Peyer's patch (tissue), 4 donors: ENCODE results near the gene SMTNL2. TPM values are rescaled to one million over a fixed set of nuclear protein-coding genes. Genes with fewer than 3 reads are reported as not detected.
A peak's percentile ranks its signal among the peaks of the same experiment; 100 is the strongest.

Experiments used
- DNase-seq, 3 donors: peaks; one replicate each; pipeline ENCODE4 v3.0.0-alpha.2; 2017 to 2019
- H3K27ac ChIP-seq, 4 donors: fragments of 200-600 bp; sonication (generic); one replicate each; pipeline ENCODE4 v1.5.1; 2016 to 2019
- H3K27me3 ChIP-seq, 2 donors: fragments of 200-600 bp; sonication (generic); one replicate each; pipeline ENCODE4 v1.5.1; 2019
- H3K36me3 ChIP-seq, 3 donors: fragments of 200-600 bp; sonication (generic); one replicate each; pipeline ENCODE4 v1.5.1; 2016 to 2019
- H3K4me1 ChIP-seq, 4 donors: fragments of 200-600 bp; sonication (generic); one replicate each; pipeline ENCODE4 v1.5.1; 2016 to 2019
- H3K4me3 ChIP-seq, 4 donors: fragments of 200-600 bp; sonication (generic); 1 replicate in 3 of 4; 2 replicates in 1 of 4; pipeline ENCODE4 v1.5.1; 2016 to 2019; ENCODE audit warnings: mild to moderate bottlenecking in 1 of 4
- H3K9me3 ChIP-seq, 4 donors: fragments of 200-600 bp; sonication (generic); one replicate each; pipeline ENCODE4 v1.5.1; 2016 to 2019; ENCODE audit warnings: mild to moderate bottlenecking in 1 of 4
- CTCF ChIP-seq, 6 experiments: fragments of 450-650 bp in 4 of 6; fragments of 200-600 bp in 2 of 6; sonication (generic) in 1 of 6; IDR thresholded peaks; one replicate each; pipeline ENCODE4 v1.5.1; 2017 to 2019; ENCODE audit warnings: antibody characterized with exemption in 6 of 6, mild to moderate bottlenecking in 3 of 6, moderate library complexity in 1 of 6
- POLR2A ChIP-seq, 2 donors: fragments of 450-650 bp; IDR thresholded peaks; one replicate each; pipeline ENCODE4 v1.5.1; 2017; ENCODE audit warnings: antibody characterized with exemption in 2 of 2, mild to moderate bottlenecking in 2 of 2, moderate library complexity in 2 of 2
- total RNA-seq, 4 donors: library from RNA; depleted of rRNA; stranded (reverse); fragments of >200 nt; gene quantifications; one replicate each; pipeline ENCODE4 v1.1.0, GENCODE V29; 2016

SMTNL2 gene
- total RNA-seq, 4 donors from 2014 or later, result 1.2 TPM; not detected in 3

GRCh38 chr17:4582691-4583090 lies 1.6 kb upstream of the SMTNL2 start:
- no peaks in the 10 kb centered on the region for H3K9me3 ChIP-seq
- peaks cover 0 to 18% (median 7%) of the 10 kb centered on the region in 4 donors for H3K4me1 ChIP-seq
- TF ChIP-seq CTCF (IDR thresholded peaks at IDR 0.05) (no peak), POLR2A (IDR thresholded peaks at IDR 0.05) (no peak)
- no peaks in the 10 kb centered on the region for H3K36me3 ChIP-seq
- H3K4me3 ChIP-seq, result no peak overlapping the region
- H3K27ac ChIP-seq, result no peak overlapping the region
- DNase-seq, result no peak
- peaks cover 0 to 7% of the 10 kb centered on the region in 2 donors for H3K27me3 ChIP-seq

GRCh38 chr17:4583206-4583605 lies 1.1 kb upstream of the SMTNL2 start:
- Histone ChIP-seq H3K36me3 (no peaks in the 10 kb centered on the region), H3K27ac (no peak overlapping the region), H3K4me3 (no peak overlapping the region), H3K9me3 (no peaks in the 10 kb centered on the region), H3K4me1 (peaks cover 0 to 18% (median 7%) of the 10 kb centered on the region in 4 donors), H3K27me3 (peaks cover 0 to 7% of the 10 kb centered on the region in 2 donors)
- DNase-seq, result no peak
- no peak for TF ChIP-seq CTCF (IDR thresholded peaks at IDR 0.05)
- TF ChIP-seq POLR2A (IDR thresholded peaks at IDR 0.05), result no peak

- DNase-seq, result no peak
- H3K4me3 ChIP-seq, result peak overlapping the region; percentile 19 to 57 (median 51)
Observed at GRCh38 chr17:4583782-4584100, 588 bp upstream of the SMTNL2 start.

GRCh38 chr17:4584917-4585637 lies 748 bp downstream of the SMTNL2 start:
- peak overlapping the region; percentile 19 to 57 (median 51) for H3K4me3 ChIP-seq
- DNase-seq, result no peak
- H3K27ac ChIP-seq, result peak overlapping the region in 3 of 4 donors; percentile 9 to 55 (median 17)
- H3K27me3 ChIP-seq, result peaks cover 0 to 7% of the 10 kb centered on the region in 2 donors
- H3K9me3 ChIP-seq, result no peaks in the 10 kb centered on the region
- TF ChIP-seq POLR2A (IDR thresholded peaks at IDR 0.05), result no peak
- TF ChIP-seq CTCF (IDR thresholded peaks at IDR 0.05), result no peak
- H3K4me1 ChIP-seq, result peaks cover 0 to 18% (median 7%) of the 10 kb centered on the region in 4 donors
- no peaks in the 10 kb centered on the region for H3K36me3 ChIP-seq

More at GRCh38 chr17:4583782-4584100, 588 bp upstream of the SMTNL2 start:
- H3K9me3 ChIP-seq, result no peaks in the 10 kb centered on the region
- TF ChIP-seq CTCF (IDR thresholded peaks at IDR 0.05) (peak in 1 of 6 experiments; percentile 23), POLR2A (IDR thresholded peaks at IDR 0.05) (no peak)
- H3K4me1 ChIP-seq, result peaks cover 0 to 18% (median 7%) of the 10 kb centered on the region in 4 donors
- no peaks in the 10 kb centered on the region for H3K36me3 ChIP-seq
- H3K27me3 ChIP-seq, result peaks cover 0 to 7% of the 10 kb centered on the region in 2 donors
- H3K27ac ChIP-seq, result peak overlapping the region in 2 of 4 donors; percentile 39 to 55

GRCh38 chr17:4585638-4585994 lies 1.3 kb downstream of the SMTNL2 start:
- H3K4me1 ChIP-seq, result peaks cover 0 to 18% (median 7%) of the 10 kb centered on the region in 4 donors
- no peaks in the 10 kb centered on the region for H3K36me3 ChIP-seq
- DNase-seq, result no peak
- TF ChIP-seq CTCF (IDR thresholded peaks at IDR 0.05) (no peak), POLR2A (IDR thresholded peaks at IDR 0.05) (no peak)
- H3K27ac ChIP-seq, result no peak overlapping the region
- peaks cover 0 to 7% of the 10 kb centered on the region in 2 donors for H3K27me3 ChIP-seq
- no peak overlapping the region for H3K4me3 ChIP-seq
- no peaks in the 10 kb centered on the region for H3K9me3 ChIP-seq
